ENCODE measurements around the gene WDR27. TPM values are rescaled to one million over a fixed set of nuclear protein-coding genes. Genes with fewer than 3 reads are reported as not detected.

WDR27 gene
- polyA plus RNA-seq, 2 of the 4 experiments (the other 2 are of a cell fraction), result 18.9 to 36.1 TPM

DNA sequence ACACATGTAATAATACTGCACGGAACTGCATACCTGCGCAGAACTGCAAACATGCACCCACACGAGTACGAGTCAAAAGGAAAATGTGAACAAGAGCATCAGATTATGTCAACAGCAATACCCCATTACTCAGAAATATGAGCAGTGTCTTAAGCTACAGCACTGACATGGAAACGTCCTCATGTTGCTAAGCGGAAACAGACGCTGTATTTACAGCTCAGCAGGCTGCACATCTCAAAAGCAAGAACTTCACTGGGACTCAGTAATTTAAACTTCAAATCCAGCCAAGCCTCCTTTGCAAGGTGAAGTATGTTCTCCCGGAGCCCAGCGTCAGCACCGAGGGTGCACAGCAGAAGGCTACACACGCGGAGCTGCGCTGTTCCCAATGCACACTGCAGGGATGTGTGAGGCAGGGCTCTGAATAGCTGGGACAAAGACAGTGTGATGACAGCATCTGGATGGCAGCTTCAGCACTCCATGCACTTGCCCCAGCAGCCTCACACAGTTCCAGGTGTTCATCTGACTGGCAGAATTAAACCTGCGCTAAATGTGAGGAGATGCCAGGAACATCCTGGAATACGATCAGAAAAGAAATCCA lies 202.8 kb downstream of the WDR27 start (continued):
- TF ChIP-seq ZSCAN20 (CRISPR knock-in tag; IDR thresholded peaks at IDR 0.05) (no peak), EHMT2 (IDR thresholded peaks at IDR 0.05; ENCODE audit: low read depth) (no peak), RNF2 (IDR thresholded peaks at IDR 0.05; ENCODE audit: borderline replicate concordance, low read depth) (no peak), PHF8 (IDR thresholded peaks at IDR 0.05; ENCODE audit: borderline replicate concordance, low read depth) (no peak)

DNA sequence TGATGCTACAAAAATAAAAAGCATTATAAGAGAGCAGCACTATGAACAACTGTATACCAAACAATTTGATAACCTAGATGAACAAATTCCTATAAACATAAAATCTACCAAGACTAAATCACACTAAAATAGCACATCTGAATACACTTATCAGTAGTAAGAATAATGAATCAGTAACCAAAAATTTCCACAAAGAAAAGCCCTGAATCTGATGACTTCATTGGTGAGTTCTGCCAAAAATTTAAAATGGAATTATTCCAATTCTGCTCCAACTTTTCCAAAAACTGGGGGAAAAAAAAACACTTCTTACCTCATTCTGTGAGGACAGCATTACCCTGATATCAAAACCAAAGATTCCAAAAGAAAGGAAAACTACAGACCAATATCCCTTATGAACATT lies 206.2 kb downstream of the WDR27 start:
- H3K4me3 ChIP-seq, result no peak overlapping the region
- DNase-seq (ENCODE audit: low read depth in 1 of 2, low spot score in 1 of 2), result no peak
- no peak overlapping the region for H3K27ac ChIP-seq
- POLR2A ChIA-PET, result no interaction called here
- no peak for FAIRE-seq
- no peaks in the 10 kb centered on the region for H3K9me3 ChIP-seq
- no peak for ATAC-seq
- CTCF ChIA-PET, result no interaction called here
- TF ChIP-seq, protein P1, sequence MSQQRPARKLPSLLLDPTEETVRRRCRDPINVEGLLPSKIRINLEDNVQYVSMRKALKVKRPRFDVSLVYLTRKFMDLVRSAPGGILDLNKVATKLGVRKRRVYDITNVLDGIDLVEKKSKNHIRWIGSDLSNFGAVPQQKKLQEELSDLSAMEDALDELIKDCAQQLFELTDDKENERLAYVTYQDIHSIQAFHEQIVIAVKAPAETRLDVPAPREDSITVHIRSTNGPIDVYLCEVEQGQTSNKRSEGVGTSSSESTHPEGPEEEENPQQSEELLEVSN (IDR thresholded peaks at IDR 0.05; ENCODE audit: borderline replicate concordance, low read depth), result no peak
- TF ChIP-seq NFE2L2 (conservative IDR thresholded peaks at IDR 0.05; ENCODE audit: low read length) (no peak), HDAC2 (IDR thresholded peaks at IDR 0.05) (no peak), EHMT2 (IDR thresholded peaks at IDR 0.05; ENCODE audit: low read depth) (no peak), CEBPB (IDR thresholded peaks at IDR 0.05) (no peak), HOXB5 (CRISPR knock-in tag; IDR thresholded peaks at IDR 0.05) (no peak), CBX8 (IDR thresholded peaks at IDR 0.05) (no peak), RNF2 (IDR thresholded peaks at IDR 0.05; ENCODE audit: borderline replicate concordance, low read depth) (no peak)
- TF ChIP-seq, protein P2, sequence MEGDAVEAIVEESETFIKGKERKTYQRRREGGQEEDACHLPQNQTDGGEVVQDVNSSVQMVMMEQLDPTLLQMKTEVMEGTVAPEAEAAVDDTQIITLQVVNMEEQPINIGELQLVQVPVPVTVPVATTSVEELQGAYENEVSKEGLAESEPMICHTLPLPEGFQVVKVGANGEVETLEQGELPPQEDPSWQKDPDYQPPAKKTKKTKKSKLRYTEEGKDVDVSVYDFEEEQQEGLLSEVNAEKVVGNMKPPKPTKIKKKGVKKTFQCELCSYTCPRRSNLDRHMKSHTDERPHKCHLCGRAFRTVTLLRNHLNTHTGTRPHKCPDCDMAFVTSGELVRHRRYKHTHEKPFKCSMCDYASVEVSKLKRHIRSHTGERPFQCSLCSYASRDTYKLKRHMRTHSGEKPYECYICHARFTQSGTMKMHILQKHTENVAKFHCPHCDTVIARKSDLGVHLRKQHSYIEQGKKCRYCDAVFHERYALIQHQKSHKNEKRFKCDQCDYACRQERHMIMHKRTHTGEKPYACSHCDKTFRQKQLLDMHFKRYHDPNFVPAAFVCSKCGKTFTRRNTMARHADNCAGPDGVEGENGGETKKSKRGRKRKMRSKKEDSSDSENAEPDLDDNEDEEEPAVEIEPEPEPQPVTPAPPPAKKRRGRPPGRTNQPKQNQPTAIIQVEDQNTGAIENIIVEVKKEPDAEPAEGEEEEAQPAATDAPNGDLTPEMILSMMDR (IDR thresholded peaks at IDR 0.05), result no peak
- no peak overlapping the region for H3K4me2 ChIP-seq
- H3K4me1 ChIP-seq, result no peaks in the 10 kb centered on the region

DNA sequence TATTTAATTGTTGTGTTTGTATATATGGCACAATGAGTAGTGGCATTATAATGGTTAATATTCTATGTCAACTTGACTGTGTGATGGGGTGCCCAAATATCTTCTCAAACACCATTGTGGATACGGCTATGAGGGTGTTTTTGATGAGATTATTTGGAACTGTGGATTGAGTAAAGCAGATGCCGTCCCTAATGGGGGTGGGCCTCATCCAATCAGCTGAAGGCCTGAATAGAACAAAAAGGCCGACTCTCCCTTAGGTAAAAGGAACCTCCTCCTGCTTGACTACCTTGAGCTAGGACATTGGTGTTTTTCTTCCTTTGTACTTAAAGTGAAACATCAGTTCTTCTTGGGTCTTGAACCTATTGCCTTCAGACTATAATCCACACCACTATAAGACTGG lies 207.8 kb downstream of the WDR27 start:
- FAIRE-seq (no peak), ATAC-seq (no peak), DNase-seq (ENCODE audit: low read depth in 1 of 2, low spot score in 1 of 2) (no peak)
- POLR2A ChIA-PET, result no interaction called here
- Histone ChIP-seq H3K27ac (no peak overlapping the region), H3K4me1 (no peaks in the 10 kb centered on the region), H3K4me3 (no peak overlapping the region), H3K4me2 (no peak overlapping the region), H3K9me3 (no peaks in the 10 kb centered on the region)
- TF ChIP-seq RAD21 (conservative IDR thresholded peaks at IDR 0.05 in 1 of 2, IDR thresholded peaks at IDR 0.05 in 1 of 2), result no peak
- no peak for TF ChIP-seq EP300 (IDR thresholded peaks at IDR 0.05)
- no peak for TF ChIP-seq RCOR1 (IDR thresholded peaks at IDR 0.05; ENCODE audit: low read depth, low read length)
- CTCF ChIA-PET, result interaction anchor here (0.7 kb wide), 1 partner anchor 295 kb away, joined by 3 read pairs; no protein-coding TSS in a partner anchor
- WGBS (ENCODE audit: missing lambda C conversion rate), result 90% methylated on average over 3 of the region's 3 CpGs

DNA sequence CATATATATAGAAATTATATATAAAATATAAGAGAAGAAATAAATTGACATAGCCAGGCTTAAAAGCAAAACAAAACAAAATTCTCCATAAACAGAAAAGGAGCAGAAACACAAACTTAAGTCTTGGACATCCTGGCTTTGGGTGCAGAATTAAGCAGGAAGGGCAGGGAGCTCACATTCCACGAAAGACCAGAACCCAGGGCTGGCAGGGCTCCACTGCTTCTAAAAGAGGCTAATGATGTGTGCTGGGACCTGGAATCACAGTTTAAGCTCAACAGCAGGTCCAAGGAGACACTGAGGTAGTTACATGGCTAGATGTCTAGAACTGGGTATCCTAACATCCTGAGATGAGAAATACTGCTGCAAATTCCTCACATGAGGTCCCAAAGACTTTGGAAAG lies 210.3 kb downstream of the WDR27 start:
- FAIRE-seq (no peak), DNase-seq (ENCODE audit: low read depth in 1 of 2, low spot score in 1 of 2) (no peak), ATAC-seq (no peak)
- WGBS (ENCODE audit: missing lambda C conversion rate), result 89% methylated on average over 1 of the region's 1 CpG
- no peaks in the 10 kb centered on the region for H3K9me3 ChIP-seq
- POLR2A ChIA-PET, result no interaction called here
- H3K4me1 ChIP-seq, result no peaks in the 10 kb centered on the region
- H3K4me2 ChIP-seq, result no peak overlapping the region
- TF ChIP-seq, protein P3, sequence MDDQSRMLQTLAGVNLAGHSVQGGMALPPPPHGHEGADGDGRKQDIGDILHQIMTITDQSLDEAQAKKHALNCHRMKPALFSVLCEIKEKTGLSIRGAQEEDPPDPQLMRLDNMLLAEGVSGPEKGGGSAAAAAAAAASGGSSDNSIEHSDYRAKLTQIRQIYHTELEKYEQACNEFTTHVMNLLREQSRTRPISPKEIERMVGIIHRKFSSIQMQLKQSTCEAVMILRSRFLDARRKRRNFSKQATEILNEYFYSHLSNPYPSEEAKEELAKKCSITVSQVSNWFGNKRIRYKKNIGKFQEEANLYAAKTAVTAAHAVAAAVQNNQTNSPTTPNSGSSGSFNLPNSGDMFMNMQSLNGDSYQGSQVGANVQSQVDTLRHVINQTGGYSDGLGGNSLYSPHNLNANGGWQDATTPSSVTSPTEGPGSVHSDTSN (IDR thresholded peaks at IDR 0.05), result no peak
- TF ChIP-seq CEBPB (IDR thresholded peaks at IDR 0.05) (no peak), ZSCAN20 (CRISPR knock-in tag; IDR thresholded peaks at IDR 0.05) (no peak)
- TF ChIP-seq, protein P2 (IDR thresholded peaks at IDR 0.05), result no peak
- TF ChIP-seq, protein P4, sequence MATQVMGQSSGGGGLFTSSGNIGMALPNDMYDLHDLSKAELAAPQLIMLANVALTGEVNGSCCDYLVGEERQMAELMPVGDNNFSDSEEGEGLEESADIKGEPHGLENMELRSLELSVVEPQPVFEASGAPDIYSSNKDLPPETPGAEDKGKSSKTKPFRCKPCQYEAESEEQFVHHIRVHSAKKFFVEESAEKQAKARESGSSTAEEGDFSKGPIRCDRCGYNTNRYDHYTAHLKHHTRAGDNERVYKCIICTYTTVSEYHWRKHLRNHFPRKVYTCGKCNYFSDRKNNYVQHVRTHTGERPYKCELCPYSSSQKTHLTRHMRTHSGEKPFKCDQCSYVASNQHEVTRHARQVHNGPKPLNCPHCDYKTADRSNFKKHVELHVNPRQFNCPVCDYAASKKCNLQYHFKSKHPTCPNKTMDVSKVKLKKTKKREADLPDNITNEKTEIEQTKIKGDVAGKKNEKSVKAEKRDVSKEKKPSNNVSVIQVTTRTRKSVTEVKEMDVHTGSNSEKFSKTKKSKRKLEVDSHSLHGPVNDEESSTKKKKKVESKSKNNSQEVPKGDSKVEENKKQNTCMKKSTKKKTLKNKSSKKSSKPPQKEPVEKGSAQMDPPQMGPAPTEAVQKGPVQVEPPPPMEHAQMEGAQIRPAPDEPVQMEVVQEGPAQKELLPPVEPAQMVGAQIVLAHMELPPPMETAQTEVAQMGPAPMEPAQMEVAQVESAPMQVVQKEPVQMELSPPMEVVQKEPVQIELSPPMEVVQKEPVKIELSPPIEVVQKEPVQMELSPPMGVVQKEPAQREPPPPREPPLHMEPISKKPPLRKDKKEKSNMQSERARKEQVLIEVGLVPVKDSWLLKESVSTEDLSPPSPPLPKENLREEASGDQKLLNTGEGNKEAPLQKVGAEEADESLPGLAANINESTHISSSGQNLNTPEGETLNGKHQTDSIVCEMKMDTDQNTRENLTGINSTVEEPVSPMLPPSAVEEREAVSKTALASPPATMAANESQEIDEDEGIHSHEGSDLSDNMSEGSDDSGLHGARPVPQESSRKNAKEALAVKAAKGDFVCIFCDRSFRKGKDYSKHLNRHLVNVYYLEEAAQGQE (IDR thresholded peaks at IDR 0.05), result no peak
- no peak overlapping the region for H3K27ac ChIP-seq
- H3K4me3 ChIP-seq, result no peak overlapping the region
- CTCF ChIA-PET, result no interaction called here
